T1000 (cell line): ENCODE results near the gene TGOLN2.

Source experiments
- DNase-seq: peaks from one replicate; lab custom pipeline; 2025; ENCODE audit warnings: mixed read lengths; lab: John Stamatoyannopoulos, UW

The TGOLN2 gene

DNA sequence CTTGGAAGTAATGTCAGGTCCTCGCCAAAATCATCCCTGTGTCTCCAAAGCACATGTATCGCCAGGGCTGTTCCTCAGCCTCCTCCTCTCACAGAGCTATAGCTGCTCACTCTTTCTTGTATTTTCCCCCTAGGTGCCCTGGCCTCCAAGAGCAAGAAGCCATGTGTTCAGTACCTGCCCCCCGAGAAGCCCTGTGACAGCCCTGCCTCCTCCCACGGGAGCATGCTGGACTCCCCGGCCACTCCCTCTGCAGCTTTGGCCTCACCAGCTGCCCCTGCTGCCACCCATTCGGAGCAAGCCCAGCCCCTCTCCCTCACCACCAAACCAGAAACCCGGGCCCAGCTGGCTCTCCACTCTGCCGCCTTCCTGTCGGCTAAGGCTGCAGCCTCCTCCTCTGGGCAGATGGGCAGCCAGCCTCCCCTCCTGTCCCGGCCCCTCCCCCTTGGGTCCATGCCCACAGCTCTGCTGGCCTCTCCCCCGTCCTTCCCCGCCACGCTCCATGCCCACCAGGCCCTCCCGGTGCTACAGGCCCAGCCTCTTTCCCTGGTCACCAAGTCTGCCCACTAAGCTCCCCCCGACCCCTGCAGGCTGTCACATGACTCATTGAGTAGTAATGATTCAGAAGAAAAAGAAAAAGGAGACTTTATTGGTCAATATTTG, 18.8 kb downstream of the TGOLN2 start:
- no peak for DNase-seq

DNA sequence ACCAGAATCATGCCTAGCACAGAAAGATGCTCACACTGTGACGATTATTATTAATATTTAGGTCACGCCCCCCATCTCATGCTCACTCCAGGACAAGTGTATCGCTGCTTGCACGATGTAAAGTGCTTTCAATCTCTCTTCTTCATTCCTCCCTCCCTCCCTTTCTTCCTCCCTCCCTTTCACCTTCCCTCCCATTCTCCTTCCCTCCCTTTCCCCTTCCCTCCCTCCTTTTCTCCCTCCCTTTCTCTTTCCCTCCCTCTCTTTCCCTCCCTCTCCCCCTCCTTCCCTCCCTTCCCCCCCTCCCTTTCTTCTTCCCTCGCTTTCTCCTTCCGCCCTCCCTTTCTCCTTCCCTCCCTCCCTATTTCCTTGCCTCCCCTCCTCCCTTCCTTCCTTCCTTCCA, 19.6 kb downstream of the TGOLN2 start:
- no peak for DNase-seq

DNA sequence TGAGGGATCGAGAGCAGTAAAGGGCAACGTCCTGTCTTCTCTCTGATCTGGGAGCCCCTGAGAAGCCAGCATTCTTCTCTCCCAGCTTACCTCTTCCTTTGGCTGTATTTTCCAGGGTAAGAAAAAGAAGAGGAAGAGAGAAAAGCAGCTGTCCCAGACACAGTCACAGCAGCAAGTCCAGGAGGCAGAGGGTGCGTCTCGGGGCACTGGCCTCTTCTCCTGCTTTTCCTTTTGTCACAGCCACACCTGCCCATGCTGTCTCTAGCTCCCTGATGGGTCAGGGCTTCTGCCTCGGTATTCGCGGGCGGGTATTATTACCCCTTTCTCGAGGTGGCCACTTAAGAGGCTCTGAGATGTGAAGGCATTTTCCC, 20.3 kb downstream of the TGOLN2 start:
- no peak for DNase-seq

DNA sequence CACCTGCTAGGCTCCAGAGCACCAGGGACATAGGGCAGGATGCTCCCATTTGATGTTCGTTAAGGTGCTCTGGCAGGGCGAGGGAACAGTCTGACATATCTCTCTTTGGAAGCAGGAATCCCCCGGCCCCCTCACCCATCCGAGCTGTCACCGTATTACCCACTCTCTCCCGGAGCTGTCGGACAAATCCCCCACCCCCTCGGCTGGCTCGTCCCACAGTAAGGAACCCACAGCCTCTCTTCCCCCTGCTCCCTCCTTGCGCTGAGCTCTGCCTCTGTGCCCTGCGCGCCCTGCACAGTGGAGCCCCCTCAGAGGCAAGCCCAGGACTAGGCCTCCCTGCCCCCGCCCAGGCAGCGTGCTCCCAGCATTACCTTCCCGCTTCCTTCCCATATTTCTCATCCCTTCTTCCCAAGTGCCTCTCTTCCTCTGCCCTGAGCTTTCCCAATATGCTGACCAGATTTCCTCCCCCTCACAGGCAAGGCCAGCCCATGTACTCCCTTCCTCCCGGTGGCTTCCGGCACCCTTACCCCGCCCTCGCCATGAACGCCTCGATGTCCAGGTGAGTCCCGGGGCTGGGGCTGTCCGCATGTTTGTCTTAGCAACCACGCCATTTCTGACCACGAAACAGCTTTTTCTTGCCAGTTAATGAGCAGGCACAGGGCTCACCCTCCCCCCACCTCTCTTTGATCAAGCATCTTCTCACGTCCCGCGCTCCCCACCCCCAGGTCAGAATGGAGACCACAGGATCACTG, 23.8 kb downstream of the TGOLN2 start:
- no peak for DNase-seq

DNA sequence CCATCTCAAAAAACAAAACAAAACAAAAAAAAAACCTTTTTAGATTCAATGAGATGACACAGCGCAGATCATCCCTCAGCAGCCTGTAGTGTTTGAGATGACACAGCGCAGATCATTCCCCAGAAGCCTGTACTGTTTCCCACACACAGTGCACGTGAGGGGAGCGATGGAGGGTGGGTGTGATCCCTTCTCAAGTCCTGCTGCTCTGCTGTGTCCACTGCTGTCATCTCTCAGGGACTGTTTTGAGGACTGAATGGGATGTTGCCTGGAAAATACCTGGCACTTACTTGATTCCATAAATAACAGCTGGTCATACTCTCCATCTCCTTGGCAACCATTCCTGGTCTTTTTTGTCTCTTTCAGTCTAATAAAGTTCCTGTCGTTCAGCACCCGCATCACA, 25.7 kb downstream of the TGOLN2 start:
- no peak for DNase-seq

DNA sequence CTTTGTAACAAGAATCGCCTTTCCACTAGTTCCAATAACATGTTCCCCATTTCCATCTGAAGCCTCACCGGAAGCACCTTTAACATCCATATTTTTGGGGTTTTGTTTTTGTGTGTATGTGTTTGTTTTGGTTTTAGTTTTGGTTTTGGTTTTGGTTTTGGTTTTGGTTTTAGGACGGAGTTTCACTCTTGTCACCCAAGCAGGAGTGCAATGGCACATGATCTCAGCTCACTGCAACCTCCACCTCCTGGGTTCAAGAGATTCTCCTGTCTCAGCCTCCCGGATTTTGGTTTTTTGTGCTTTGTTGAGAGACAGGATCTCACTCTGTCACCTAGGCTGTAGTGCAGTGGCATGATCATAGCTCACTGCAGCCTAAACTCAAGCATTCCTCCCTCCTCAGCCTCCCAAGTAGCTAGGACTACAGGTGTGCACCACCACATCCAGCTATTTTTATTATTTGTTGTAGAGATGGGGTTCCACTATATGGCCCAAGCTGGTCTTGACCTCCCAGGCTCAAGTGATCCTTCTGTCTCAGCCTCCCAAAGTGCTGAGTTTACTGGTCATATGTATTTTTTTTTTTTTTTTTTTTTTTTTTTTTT, 36.3 kb downstream of the TGOLN2 start:
- no peak for DNase-seq

DNA sequence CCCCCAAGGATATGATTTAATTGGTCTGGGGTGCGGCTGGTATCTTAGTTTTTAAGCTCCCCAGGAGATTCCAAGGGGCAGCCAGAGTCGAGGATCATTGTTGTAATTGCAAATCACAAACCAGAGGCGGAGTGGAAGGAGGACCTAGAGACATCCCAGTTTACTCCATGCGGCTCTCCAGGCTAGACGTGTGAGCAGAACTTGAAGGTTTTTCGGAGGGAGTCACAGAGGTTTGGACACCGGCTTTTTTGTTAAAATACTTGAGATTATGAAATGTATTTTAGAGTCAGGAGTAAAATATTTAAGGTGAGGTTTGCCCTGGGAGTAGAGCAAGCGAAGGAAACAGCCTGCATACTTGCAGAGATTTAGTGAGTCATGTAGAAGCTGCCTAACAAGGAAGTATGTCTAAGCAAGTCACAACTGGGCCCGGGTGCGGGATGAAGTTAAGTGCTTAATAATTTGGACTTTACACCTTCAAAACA, 39.5 kb downstream of the TGOLN2 start:
- DNase-seq: no peak

DNA sequence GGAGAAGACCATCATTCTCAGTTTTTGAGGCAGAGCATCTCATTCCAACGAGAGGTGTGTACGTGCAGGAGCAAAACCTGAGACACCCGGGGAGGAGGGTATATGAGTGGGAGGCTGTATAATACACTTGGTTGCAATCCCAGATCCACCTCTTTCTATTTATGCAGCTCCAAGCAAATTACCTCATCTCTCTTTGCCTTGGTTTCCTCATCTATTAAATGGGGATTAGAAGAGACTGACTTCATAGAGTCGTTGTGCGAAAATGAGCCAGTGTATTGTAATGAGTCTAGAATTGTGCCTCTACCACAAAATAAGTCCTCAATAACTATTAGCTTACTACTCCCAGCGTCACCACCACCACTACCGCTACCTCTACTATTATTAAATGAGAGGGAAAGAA, 40.1 kb downstream of the TGOLN2 start:
- DNase-seq: no peak

DNA sequence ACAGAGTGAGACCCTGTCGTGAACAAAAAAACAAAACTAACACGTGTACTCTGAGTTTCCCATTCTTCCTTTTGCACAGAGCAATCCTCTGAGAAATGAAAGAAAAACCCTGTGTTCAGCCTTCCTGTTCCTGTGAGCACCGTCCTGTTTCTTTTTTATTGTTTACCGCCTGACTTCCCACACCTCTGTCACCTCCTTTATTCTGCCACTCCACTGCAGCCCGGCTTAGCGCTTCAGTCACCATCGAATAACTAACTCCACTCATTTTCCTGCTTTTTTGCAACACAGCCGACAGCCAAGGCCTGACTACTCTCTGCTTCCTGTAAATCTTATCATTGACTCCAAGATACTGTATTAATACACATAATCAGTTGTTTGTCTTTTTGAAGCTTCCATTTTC, 40.9 kb downstream of the TGOLN2 start:
- no peak for DNase-seq

DNA sequence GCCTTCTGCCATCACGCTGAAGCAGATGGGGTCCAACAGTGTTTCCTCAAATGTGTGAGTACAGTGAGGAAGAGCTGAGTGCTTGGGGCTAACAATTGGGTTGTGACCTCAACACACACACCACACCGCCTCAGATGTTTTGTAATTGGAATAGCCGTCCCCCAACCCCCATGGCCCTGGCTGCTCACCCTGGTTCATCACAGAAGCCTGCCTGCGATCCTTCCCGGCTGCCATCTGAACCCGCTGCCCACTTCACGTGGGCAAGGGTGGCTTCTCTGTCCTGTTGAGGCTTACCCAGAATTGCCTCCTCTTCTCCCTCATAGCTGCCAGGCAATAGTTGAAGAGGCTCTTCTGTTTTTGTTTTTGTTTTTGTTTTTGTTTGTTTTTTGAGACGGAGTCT, 44.1 kb downstream of the TGOLN2 start:
- no peak for DNase-seq

DNA sequence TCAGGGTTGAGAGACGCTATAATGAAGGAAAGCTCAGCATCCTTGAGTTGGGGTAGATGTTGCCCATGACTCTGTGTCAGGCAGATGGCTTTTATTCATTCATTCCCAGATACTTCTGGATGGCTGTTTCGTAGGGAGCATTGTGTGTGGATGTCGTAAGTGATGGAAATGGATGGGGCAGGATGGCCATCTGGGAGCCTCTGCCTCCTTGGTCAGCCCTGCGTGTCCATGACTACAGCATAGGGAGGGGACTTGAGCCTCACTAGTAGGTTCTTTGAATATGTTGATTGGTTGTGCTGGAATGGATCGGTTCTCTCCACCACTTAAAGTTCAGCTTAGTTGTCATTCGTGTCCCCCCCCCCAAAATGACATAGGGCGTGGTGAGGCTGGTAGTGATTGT, 44.9 kb downstream of the TGOLN2 start:
- DNase-seq: no peak

DNA sequence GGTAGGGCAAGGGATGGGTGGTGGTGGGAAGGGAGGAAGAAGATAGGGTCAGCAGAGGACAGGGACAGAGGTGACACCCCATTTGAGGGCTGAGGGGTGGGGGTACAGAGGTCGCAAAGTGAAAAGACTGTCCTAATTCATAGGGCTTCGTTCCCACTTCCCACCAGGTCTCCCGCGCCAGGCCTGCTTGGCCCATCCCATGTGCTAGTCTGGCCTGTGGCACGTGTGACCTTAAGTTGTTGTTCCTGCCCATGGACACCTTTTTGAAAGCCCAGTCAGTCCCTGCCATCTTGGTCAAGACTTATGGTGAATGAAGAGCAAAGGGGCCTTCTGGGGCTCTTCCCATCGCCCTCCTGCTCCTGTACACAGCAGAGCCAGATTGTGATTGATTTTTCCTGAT, 46.2 kb downstream of the TGOLN2 start:
- DNase-seq: no peak

DNA sequence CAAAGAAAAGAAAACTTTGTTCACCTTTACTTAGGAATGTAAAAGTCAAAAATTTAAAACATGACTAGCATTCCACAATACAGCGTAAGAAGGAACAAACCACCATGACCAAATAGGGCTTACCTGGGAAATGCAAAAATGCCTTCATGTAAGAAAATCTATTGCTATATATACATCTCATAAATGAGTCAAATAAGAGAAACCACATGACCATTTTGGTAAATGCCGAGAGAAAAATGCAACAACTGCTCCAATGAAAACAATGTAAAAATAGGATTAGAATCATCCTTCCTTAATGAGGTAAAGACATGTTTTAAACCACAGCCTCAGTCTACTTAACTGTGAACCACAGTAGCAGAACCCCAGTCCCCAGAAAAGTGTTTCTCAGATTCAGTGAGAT, 49.4 kb downstream of the TGOLN2 start:
- DNase-seq: no peak

DNA sequence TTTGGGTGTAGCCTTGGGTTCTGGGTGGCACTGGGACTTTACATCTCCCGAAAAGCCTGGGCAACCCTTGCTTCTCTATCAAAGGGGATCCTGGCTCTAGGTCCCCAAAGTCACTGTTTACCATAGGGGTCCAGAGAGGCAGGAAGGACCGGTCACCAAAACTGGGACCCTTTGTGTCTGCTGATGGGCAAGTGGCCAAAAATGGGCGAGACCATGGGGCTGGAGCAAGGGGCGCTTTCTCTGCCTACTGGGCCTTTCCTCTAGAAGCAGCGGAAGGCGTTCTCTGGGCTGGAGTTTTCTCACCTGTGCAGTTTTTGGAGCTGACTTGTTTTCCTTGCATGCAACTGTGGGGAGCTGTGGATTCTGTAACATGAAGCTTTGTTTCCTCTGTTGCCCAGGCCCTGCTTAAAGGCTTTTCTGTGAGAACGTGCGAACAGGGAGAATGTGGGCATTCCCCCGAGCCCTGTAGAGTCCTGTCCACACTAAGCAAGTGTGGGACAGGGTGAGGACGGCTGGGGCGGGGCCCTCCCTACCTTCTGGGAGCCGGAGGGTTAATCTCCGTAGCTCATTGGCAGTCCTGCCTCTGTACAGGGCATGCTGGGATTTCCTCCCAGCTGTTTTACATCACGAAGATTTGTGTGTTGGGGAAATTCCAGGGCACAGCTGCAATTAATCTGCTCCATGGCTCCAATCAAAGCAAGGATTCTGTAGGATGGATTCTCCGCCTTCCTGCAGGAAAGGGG, 50.2 kb downstream of the TGOLN2 start:
- DNase-seq: no peak

DNA sequence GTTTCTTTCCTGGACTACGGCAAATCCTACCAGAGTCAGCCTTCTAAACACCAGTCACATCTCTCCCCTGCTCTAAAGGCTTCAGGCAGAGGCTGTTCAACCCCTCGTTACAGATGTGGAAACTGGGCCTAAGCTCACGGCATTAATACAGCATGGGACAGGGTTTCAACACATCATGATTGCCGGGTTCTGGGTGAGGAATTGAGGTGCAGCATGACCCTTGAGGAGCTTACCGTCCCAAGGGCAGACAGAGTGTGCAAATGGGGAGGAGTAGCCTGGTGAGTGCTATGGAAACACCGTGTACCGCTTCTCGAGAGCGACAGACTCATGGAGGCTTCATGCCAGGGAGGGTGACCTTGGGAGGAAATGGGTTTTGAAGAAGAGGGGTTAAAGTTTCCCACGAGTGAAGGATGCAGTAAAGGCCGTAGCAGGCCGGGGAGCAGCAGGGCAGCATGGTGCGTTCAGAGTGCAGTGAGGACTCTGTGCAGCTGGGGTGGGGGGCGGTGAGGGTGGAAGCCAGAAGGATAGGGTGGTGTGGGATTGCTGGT, 51.1 kb downstream of the TGOLN2 start:
- DNase-seq: no peak

DNA sequence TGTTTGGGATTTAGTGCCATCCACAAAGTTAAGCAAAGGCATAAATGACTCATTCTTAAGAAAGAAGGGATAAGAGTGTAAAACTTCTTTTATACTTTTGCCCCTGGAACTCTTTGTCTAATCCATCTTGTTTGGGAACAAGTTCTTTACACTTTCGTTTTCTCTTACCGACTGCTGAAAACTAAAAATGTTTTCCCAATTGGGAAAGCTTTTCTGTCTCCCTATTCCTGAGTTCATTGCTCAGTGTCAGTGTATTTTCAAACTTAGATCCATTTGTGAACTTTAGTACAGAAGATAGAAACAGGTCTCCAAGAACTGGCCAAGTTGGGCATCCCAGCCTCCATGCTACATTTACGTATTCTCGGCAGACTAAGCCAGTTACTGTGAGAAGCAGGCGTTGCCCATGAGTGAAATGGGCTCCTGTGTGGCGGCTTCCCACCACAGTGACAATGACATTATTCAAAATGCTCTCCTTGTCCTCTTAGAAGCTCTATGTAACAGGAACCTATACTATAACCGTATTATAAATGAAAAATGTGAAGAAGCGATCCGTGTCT, 51.7 kb downstream of the TGOLN2 start:
- no peak for DNase-seq

DNA sequence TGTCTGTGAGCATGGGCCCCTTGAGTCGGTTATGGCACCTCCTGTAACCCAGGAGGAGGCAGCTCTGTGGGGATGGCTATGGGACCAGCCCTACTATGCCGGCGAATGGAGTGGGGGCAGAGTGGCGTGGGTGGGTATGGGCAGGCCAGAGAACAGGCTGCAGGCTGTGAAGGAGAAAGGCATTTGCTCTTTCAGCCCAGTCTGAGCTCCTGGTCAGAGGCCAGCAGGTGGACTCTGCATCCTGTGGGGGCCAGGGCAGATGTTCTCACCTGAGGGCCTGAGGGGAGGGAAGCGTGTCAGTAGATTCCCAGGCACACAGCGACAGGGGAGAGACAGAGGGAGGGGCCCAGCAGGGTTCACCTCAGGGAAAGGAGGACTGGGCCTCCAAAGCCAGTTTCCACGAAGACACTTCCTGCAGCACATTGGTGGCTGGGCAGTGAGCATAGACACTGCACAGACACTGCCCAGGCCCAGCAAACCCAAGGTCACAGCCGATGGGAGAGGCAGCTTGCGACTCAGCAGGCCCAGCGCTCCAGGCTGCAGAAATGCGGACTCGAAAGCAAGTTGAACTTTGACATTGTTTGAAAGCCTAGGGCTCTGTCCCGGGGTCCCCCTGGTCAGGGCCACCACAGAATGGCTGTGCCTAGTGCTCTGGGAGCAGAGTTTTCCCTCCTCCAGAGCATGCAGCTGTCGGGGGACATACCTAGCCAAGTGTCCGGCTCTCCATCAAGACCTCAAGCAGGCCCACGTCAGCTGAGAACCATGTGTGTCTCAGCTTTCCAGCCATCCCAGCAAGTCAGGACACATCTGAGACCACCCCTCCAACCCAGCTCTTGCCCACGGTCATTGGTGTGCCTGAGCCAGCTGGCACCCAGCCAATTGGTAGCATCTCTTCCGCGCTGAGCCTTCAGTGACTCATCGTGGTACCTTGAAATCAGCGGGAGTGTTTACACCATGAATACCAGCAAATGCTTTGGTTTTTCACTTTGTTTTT, 53.8 kb downstream of the TGOLN2 start:
- DNase-seq: peak; percentile 23

DNA sequence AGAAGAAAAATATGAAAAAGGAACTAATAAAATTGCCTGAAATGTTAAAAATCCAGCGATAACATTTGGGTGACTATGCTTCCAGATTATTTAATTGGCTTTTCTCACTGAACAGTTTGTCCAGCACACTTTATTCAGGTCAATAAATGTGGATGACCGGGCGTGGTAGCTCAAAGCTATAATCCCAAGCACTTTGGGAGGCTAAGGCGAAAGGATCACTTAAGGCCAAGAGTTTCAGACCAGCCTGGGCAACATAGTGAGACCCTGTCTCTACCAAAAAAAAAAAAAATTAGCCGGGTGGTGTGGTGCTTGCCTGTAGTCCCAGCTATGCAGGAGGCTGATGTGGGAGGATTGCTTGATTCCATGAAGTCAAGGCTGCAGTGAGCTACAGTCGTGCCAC, 55.4 kb downstream of the TGOLN2 start:
- DNase-seq: no peak

DNA sequence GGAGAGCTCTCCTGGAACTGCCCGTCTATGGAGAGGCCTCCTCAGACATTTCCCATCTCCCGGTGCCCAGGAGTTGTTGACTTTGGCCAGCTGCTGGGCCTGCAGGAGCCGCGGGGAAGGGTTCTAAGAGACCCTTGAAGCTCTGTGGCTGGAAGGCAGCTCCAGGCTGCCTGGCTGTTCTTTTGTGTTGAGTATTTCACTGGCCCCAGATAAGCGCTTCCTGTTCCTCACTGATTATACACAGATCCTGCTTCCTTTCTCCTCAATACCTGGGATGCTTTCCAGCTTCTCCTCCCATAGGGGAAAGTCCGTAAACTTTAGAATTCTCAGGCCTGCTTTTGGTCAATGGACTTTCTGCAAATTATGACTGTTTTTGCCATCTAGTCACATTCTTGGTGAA, 57.8 kb downstream of the TGOLN2 start:
- no peak for DNase-seq
